ENCODE measurements around the gene PLOD2.

DNA sequence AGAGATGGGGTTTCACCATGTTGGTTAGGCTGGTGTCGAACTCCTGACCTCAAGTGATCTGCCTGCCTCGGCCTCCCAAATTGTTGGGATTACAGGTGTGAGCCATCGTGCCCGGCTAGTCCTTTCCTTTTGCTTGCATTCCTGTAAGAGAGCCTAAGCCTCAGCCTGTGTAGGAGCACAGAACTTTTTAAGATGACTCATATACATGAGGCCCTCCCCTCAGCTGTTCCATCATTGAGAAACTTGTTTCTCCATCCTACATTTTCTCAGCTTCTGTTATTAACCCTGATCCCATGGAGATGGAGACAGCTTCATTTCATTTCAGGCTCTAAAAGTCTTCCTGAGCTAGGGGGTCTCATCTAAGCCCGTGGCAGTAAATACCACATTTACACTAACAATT is 123.3 kb downstream of the PLOD2 start:
- TF ChIP-seq EZH2 (IDR thresholded peaks at IDR 0.05; ENCODE audit: insufficient read depth, poor library complexity, severe bottlenecking) (no peak), EZH2phosphoT487 (IDR thresholded peaks at IDR 0.05; ENCODE audit: insufficient read depth, low read depth) (no peak)

Measured in GM23248 (cell line).